Suprapubic skin (tissue), 4 donors: ENCODE measurements around the gene C16orf78. TPM values are rescaled to one million over a fixed set of nuclear protein-coding genes. Genes with fewer than 3 reads are reported as not detected.

Experiments used
- DNase-seq, 2 donors: peaks; one replicate each; pipeline ENCODE4 v3.0.0-alpha.2; 2019; ENCODE audit warnings: low spot score in 2 of 2
- H3K27ac ChIP-seq: fragments of 200-600 bp; sonication (generic); one replicate; pipeline ENCODE4 v1.5.1; 2019
- H3K27me3 ChIP-seq: fragments of 200-600 bp; sonication (generic); one replicate; pipeline ENCODE4 v1.5.1; 2019
- H3K36me3 ChIP-seq: fragments of 200-600 bp; sonication (generic); one replicate; pipeline ENCODE4 v1.5.1; 2019
- H3K4me1 ChIP-seq: fragments of 200-600 bp; sonication (generic); one replicate; pipeline ENCODE4 v1.5.1; 2019
- H3K4me3 ChIP-seq: fragments of 200-600 bp; sonication (generic); one replicate; pipeline ENCODE4 v1.5.1; 2019; ENCODE audit warnings: mild to moderate bottlenecking
- H3K9me3 ChIP-seq: fragments of 200-600 bp; sonication (generic); one replicate; pipeline ENCODE4 v1.5.1; 2019
- EP300 ChIP-seq: sonication (generic); formaldehyde crosslinking; IDR thresholded peaks from one replicate; pipeline ENCODE4 v1.6.1; 2017; ENCODE audit warnings: antibody characterized with exemption
- POLR2A ChIP-seq, 2 donors: fragments of 450-650 bp; IDR thresholded peaks; one replicate each; pipeline ENCODE4 v1.6.1; 2017; ENCODE audit warnings: antibody characterized with exemption in 2 of 2, mild to moderate bottlenecking in 2 of 2, moderate library complexity in 2 of 2
- POLR2AphosphoS5 ChIP-seq, 3 donors: sonication (generic); formaldehyde crosslinking; IDR thresholded peaks; one replicate each; pipeline ENCODE4 v1.6.1; 2017; ENCODE audit warnings: antibody characterized with exemption in 3 of 3
- WGBS: methylation state at CpG from one replicate; pipeline ENCODE4 v1.1.5; 2018; 5-methylcytosine and 5-hydroxymethylcytosine counted together
- total RNA-seq, 4 donors: library from RNA; depleted of rRNA; stranded (reverse); fragments of >200 nt; gene quantifications; one replicate each; pipeline ENCODE4 v1.1.0, GENCODE V29; 2016
- TF ChIP-seq, protein P1 (sequence below), 2 donors: fragments of 200-600 bp in 1 of 2; fragments of 450-650 bp in 1 of 2; sonication (generic) in 1 of 2; IDR thresholded peaks; one replicate each; pipeline ENCODE4 v1.5.1; 2016 to 2019; ENCODE audit warnings: antibody characterized with exemption in 2 of 2, mild to moderate bottlenecking in 1 of 2, moderate library complexity in 1 of 2

The C16orf78 gene
- total RNA-seq, 4 donors from 2014 or later: not detected

DNA sequence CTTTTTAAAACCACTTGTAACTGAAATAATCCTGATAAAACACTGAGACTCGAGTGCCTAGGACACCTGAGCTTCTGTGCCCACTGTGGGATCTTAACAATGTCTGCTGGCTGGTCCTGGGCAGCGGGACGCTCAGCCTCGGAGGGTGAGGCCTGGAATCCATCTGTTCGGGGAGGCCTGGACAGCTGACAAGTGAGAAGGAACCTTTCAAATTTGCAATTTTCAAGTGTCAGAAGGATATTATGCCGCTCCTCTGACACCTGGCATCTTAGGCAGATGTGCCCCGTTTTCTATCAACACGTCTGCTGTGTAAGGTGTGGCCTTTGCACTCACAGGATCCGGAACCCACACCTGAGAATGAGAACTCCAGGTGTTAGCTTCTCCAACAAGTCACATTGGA is 33.1 kb upstream of the C16orf78 start:
- no peak for TF ChIP-seq POLR2AphosphoS5 (IDR thresholded peaks at IDR 0.05)
- TF ChIP-seq POLR2A (IDR thresholded peaks at IDR 0.05): no peak
- no peak for TF ChIP-seq EP300
- TF ChIP-seq, protein P1, sequence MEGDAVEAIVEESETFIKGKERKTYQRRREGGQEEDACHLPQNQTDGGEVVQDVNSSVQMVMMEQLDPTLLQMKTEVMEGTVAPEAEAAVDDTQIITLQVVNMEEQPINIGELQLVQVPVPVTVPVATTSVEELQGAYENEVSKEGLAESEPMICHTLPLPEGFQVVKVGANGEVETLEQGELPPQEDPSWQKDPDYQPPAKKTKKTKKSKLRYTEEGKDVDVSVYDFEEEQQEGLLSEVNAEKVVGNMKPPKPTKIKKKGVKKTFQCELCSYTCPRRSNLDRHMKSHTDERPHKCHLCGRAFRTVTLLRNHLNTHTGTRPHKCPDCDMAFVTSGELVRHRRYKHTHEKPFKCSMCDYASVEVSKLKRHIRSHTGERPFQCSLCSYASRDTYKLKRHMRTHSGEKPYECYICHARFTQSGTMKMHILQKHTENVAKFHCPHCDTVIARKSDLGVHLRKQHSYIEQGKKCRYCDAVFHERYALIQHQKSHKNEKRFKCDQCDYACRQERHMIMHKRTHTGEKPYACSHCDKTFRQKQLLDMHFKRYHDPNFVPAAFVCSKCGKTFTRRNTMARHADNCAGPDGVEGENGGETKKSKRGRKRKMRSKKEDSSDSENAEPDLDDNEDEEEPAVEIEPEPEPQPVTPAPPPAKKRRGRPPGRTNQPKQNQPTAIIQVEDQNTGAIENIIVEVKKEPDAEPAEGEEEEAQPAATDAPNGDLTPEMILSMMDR (IDR thresholded peaks at IDR 0.05): no peak
- Histone ChIP-seq H3K4me3 (no peak overlapping the region), H3K4me1 (no peaks in the 10 kb centered on the region), H3K36me3 (no peaks in the 10 kb centered on the region), H3K27me3 (peaks cover 34% of the 10 kb centered on the region), H3K9me3 (no peaks in the 10 kb centered on the region), H3K27ac (no peak overlapping the region)
- peak; percentile 20 to 45 for DNase-seq
- 72% methylated on average over 8 of the region's 9 CpGs for WGBS

DNA sequence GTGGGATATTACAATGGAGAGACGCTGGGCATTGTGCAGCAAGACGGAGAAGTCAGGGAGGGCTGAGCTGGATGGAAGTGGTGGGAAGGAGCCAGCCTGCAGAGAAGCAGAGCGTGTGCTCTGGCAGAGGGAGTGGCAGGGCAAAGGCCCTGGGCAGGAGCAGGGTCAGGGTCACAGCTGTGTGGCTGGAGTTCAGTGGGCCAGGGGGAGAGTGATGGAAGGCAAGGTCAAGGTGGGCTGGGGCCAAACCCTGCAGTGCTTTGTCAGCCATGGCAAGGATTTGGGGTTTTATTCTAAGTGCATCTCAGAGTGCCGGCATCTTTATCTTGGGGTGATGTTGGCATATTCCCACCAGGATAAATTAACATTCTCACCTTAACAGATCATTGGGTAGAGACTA is 31.9 kb upstream of the C16orf78 start:
- Histone ChIP-seq H3K27ac (no peak overlapping the region), H3K4me3 (no peak overlapping the region), H3K36me3 (no peaks in the 10 kb centered on the region), H3K9me3 (no peaks in the 10 kb centered on the region), H3K27me3 (peaks cover 30% of the 10 kb centered on the region), H3K4me1 (no peaks in the 10 kb centered on the region)
- peak in 1 of 2 donors; percentile 24 for DNase-seq
- TF ChIP-seq, protein P1 (IDR thresholded peaks at IDR 0.05): no peak
- no peak for TF ChIP-seq POLR2A (IDR thresholded peaks at IDR 0.05)
- no peak for TF ChIP-seq EP300
- WGBS: 75% methylated on average over 4 of the region's 4 CpGs

DNA sequence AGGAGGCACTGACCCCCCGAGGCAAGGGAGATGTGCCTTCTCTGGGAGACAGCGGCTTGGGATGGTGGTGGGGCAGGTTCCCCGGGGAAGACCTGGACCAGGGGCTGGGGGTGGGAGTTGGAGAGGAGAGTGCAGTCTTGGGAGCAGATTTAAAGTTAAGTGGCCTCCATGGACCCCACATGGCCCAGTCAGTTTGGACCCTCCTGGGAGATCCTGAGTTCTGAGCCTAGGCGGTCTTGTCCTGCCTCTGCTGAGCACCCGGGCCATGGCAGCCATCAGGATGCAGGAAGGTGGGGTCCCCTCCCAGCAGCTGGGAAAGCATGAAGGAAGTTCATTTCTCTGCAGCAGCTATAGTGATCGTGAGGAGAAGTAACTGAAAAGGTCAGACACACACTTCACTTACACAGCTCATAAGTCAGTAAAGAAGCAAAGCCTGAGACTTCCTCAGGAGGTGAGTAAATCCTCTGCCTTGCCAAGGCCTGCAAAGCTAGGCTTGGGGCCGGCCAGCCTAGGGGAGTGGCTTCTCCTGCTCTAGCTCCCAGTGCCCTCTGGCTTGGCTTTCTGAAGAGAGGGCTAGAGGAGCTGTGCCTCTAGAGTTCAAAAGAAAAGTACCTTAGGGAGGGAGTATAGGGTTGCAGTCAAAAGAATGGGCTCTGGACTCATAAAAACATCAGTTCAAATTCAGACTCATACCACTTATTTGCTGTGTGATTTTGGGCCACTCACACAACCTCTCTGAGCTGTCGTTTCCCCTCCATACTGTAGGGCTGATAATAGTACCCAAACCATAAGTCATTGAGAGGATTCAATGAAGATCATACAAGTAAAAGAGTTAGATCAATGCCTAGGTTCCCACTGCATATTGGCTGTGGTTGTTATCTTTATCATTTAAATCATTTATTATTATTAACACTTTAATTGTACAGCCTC is 31.0 kb upstream of the C16orf78 start:
- Histone ChIP-seq H3K27ac (no peak overlapping the region), H3K4me3 (no peak overlapping the region), H3K36me3 (no peaks in the 10 kb centered on the region), H3K9me3 (no peaks in the 10 kb centered on the region), H3K27me3 (peaks cover 35% of the 10 kb centered on the region), H3K4me1 (no peaks in the 10 kb centered on the region)
- WGBS: 53% methylated on average over 7 of the region's 8 CpGs
- TF ChIP-seq EP300 (no peak), POLR2AphosphoS5 (IDR thresholded peaks at IDR 0.05) (no peak), POLR2A (IDR thresholded peaks at IDR 0.05) (no peak)
- TF ChIP-seq, protein P1 (IDR thresholded peaks at IDR 0.05): no peak
- peak in 1 of 2 donors; percentile 72 for DNase-seq

DNA sequence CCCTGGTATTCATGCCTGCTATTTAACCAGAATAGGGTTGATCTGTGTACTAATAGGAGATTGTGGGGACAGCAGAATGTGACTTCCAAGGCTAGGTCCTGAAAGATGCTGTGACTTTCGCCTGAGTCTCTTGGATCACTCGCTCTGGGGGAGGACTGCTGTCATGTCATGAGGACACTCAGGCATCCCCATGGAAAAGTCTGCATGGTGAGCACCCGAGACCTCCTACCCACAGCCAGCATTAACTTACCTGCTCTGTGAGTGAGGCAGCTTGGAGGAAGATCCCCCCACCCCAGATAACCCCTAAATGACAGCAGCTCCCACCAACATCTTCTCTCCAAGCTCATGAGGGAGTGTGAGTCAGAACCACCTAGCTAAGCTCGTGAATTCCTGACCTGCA is 30.3 kb upstream of the C16orf78 start:
- peak in 1 of 2 donors; percentile 38 for DNase-seq

DNA sequence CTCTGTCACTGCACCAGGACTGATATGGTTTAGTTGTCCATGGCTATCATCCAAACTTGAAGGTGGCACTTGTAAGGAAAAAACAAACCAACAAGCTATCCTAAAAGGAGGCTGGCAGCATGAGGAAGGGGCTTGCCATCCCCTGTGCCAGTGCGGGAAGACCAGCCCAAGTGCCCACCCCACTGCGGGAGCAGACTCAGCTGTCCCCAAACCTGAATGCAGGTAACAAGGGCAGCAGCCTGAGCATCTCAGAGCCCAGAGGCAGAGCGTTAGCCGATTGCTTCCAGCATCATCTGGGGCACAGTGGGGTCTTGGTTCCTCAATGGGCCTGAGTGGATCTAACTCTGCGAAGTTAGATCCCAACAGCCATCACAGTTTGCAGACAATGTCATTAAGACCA is 29.2 kb upstream of the C16orf78 start:
- Histone ChIP-seq H3K27me3 (peaks cover 35% of the 10 kb centered on the region), H3K36me3 (no peaks in the 10 kb centered on the region), H3K9me3 (no peaks in the 10 kb centered on the region), H3K4me3 (no peak overlapping the region), H3K27ac (no peak overlapping the region), H3K4me1 (no peaks in the 10 kb centered on the region)
- peak in 1 of 2 donors; percentile 43 for DNase-seq
- 85% methylated on average over 5 of the region's 5 CpGs for WGBS
- no peak for TF ChIP-seq POLR2AphosphoS5 (IDR thresholded peaks at IDR 0.05)
- TF ChIP-seq, protein P1 (IDR thresholded peaks at IDR 0.05): no peak

More for the DNA sequence above, 30.3 kb upstream of the C16orf78 start:
- Histone ChIP-seq H3K4me1 (no peaks in the 10 kb centered on the region), H3K27me3 (peaks cover 34% of the 10 kb centered on the region), H3K9me3 (no peaks in the 10 kb centered on the region), H3K4me3 (no peak overlapping the region), H3K27ac (no peak overlapping the region), H3K36me3 (no peaks in the 10 kb centered on the region)
- 79% methylated on average over 3 of the region's 4 CpGs for WGBS
- TF ChIP-seq, protein P1 (IDR thresholded peaks at IDR 0.05): no peak
- TF ChIP-seq POLR2A (IDR thresholded peaks at IDR 0.05) (no peak), POLR2AphosphoS5 (IDR thresholded peaks at IDR 0.05) (no peak), EP300 (no peak)
